Stimulated activated CD4-positive, alpha-beta T cell treated with anti-CD3 and anti-CD28 coated beads, TNF-alpha, amount 100 ng/mL, for 1 hour (primary cell): ENCODE results near the gene HUS1B.
"Not testable (repeated sequence)": the region's sequence is repeated elsewhere in the genome, so short reads cannot be mapped to it uniquely, and the experiment has no call there.

Experiments used
- DNase-seq, 3 donors: peaks; one replicate each; pipeline ENCODE4 v3.0.0-alpha.2; 2020; ENCODE audit warnings: low read depth in 3 of 3, low spot score in 1 of 3

Gene HUS1B

DNA sequence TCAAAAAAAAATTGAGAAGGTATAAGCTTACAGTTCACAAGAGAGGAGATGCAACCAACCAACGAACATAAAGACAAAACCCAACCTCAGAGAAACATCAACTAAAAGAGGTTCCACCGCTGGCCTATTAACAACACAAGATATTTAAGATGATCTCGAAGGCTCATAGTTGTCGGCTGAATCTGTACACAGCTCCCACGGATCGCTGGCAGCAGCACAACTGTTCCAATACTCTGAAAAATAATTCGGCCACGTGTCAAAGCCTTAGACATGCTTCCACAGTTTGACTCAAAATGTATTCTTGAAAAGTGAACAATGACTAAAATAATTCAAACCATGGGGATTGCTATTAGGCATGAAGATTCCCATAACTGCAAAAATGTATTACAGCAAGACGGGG lies 22.4 kb upstream of the HUS1B start:
- DNase-seq = no peak

GRCh38 chr6:678520-678919 lies 21.6 kb upstream of the HUS1B start:
- no peak for DNase-seq

DNA sequence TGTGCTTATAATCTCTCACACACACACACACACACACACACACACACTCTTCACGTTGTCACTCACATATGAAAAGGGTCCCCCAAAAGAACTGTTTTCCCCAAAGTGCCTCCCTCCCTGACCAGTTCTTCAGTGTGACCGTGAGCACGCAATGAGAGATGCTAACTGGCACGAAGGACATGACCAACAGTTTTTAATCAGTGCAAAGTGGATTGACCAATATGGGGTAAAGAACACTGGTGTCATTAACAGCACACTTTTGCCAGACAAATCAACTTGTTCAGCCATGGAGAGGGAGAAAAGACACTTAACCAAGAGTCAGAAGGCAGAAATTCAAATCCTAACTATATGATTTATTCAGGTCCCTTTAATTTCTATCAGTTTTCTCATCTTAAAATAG lies 21.0 kb upstream of the HUS1B start:
- DNase-seq = no peak

DNA sequence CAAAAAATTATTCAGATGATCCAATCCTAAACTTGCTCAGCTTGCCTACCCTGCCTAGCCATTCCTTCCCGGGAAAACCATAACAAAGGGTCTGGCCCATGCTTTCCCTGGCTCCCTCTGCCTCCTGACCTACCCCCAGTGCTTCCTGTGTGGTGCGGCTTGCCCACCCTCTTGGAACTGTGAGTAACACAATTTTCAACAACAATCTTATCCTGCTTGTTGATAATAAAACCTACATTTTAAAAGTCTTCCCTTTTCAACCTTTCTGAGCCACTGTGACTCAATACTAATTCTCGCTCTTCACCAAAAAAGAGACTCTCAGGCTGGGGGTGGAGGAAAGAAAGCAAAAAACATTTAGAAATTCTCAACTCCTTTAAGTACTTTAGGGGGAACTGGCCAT lies 18.1 kb upstream of the HUS1B start:
- no peak for DNase-seq

DNA sequence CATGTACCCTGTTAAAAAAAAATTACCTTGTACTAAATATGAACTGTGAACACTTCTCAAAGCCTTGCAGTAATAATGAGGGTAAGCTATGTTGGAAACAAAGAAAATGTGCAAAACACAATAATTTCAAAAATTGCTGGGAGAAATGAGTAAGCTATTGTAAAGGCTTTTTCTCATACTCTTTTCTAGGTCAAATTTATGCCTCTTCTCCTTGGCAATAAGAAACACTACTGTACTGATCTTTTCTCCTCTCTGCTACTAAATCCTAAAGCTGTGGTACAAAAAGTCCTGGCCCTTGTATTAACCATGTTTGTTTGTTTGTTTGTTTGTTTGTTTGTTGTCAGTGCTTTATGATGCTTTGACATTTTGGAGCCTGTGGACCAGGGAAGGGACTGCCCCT lies 17.5 kb upstream of the HUS1B start:
- DNase-seq = no peak

- DNase-seq = no peak
Observed at GRCh38 chr6:667253-667927, 10.5 kb upstream of the HUS1B start.

DNA sequence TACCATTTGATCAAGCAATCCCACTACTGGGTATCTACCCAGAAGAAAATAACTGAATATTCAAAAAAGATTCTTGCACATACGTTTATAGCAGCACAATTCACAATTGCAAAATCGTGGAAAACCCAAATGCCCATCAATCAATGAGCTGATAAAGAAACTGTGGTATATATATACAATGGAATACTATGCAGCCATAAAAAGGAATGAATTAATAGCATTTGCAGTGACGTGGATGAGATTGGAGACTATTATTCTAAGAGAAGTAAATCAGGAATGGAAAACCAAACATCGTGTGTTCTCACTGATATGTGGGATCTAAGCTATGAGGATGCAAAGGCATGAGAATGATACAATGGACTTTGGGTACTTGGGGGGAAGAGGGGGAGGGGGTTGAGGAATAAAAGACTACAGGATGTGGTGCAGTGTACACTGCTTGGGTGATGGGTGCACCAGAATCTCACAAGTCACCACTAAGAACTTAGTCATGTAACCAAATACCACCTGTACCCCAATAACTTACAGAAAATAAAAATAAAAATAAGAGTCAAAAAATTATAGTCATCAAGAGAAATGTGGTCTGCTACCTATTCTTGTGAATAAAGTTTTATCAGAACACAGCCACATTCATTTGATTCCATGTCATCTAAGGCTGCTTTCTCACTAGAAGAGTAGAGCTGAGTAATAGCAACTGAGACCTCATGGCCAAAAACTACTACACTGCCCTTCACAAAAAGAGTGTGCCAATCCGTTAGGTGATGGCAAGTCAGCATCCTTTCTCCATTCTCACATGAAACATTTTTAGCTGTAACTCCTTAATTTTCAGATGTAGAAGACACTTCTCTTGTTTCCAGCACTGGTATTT lies 8.7 kb upstream of the HUS1B start:
- no peak for DNase-seq

DNA sequence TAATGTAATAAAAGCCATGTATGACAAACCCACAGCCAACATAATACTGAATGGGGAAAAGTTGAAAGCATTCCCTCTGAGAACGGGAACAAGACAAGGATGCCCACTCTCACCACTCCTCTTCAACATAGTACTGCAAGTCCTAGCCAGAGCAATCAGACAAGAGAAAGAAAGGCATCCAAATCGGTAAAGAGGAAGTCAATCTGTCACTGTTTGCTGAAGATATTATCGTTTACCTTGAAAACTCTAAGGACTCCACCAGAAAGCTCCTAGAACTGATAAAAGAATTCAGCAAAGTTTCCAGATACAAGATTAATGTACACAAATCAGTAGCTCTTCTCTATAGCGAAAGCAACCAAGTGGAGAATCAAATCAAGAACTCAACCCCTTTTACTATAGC lies 6.9 kb upstream of the HUS1B start:
- DNase-seq = not testable (repeated sequence)

DNA sequence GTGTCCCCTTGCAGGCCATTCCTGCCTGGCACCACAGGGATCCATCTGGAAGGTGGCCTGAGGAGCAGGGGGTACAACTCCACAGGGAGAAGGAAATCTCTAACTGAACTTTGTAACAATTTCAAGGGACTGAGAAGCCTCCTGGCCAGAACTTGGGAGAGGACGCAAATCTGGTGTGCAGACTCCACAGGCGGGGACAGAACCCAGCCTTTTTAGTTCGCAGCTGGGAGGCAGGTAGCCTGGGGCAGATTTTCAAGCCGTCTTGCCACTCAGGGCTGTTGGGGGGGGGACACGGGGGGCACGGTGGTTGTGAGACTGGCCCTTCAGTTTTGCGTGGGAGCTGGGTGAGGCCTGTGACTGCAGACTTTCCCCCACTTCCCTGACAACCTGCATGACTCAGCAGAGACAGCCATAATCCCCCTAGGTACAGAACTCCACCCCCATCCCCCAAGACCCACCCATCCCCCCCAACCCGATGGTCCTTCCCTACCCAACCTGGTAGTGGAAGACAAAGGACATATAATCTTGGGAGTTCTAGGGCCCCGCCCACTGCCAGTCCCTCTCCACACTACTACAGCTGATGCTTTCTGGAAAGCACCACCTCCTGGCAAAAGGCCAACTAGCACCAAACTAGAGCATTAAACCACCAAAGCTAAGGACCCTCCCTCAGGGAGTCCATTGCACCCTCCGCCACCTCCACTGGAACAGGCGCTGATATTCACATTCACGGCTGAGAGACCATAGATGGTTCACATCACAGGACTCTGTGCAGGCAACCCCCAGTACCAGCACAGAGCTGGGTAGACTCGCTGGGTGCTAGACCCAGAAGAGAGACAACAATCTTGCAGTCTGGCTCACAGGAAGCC lies 3.0 kb upstream of the HUS1B start:
- no peak for DNase-seq

DNA sequence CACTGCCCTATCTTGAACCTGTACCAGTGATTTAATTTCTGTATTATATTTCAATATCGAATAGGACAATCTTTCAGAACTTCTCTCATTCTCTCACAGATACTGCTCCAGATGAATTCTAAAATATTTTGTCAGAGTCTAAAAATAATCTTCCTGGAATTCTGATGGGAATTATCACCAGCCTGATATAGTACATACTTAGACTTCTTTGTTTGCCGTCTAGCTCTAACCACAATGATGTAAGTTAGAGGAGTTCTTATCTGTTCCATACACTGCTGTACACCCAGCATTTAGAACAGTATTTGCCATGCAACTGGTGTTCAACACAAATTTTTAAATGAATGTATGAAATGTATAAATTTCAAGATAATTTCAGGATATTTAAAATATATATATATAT lies 1.3 kb upstream of the HUS1B start:
- no peak for DNase-seq

GRCh38 chr6:657743-658142 lies 843 bp upstream of the HUS1B start:
- no peak for DNase-seq

DNA sequence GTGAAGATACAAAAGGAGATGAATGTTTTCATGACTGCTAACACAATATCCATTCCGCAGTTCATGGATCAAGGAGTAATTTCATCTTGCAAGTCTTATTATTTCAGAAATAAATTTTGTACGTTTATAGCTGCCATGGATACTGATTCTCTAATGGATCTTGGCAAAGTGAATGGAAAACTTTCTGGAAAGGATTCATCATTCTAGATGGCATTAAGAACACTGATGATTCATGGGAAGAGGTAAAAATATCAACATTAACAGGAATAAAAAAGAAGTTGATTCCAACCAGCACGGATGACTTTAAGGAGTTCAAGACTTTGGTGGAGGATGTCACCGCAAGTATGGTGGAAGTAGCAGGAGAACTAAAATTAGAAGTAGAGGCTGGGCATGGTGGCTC lies 2.8 kb downstream of the HUS1B start:
- no peak for DNase-seq

DNA sequence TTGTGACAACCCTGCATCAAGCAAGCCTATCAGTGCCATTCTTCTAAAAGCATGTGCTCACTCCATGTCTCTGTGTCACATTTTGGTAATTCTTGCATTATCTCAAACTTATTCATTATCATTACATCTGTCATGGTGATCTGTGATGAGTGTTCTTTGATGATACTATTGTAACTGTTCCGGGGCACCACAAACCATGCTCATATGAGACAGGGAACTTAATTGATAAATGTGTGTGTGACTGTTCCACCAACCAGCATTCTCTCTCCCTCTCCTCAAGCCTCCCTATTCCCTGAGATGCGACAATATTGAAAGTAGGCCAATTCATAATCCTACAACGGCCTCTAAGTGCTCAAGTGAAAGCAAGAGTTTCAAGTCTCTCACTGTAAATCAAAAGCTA lies 4.0 kb downstream of the HUS1B start:
- DNase-seq = no peak

- DNase-seq = no peak
Observed at GRCh38 chr6:650098-650497, 6.8 kb downstream of the HUS1B start.

DNA sequence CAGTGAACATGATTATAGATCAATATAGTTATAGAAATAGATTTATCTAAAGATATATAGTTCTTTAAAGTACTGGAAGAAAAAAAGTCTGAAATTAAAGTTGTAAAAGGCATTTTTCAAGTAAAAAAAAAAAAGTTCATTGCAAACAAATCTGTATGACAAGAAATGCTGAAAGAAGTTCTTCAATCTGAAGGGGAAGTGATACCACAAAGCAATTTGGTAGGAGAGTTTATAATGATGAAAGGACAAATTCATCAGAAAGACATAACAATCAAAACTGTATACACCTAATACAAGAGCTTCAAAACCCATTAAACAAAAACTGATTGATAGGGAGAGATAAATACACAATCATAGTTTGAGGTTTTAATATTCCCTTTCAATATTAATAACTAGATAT lies 14.1 kb downstream of the HUS1B start:
- DNase-seq = no peak

GRCh38 chr6:641225-641985 lies 15.5 kb downstream of the HUS1B start:
- DNase-seq = no peak

DNA sequence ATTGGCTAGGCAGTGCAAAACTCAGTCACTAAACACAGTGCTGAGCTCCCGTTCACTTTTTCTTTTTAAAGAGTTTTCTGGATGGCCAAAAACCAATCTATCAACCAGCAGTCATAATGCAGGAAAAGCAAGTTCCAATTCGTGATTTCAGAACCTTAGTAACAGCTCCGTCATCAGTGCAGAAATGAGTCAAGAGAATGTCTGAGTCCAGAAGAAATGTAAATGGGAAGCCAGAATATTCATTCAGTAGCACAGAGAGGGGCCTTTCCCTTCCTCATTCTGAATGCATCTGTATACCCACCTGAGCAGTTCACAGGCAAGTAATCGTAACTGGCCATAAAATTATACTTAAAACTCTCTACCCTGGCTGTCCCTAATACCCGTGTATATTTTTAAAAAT lies 20.4 kb downstream of the HUS1B start:
- no peak for DNase-seq

GRCh38 chr6:635233-635632 lies 21.7 kb downstream of the HUS1B start:
- no peak for DNase-seq

GRCh38 chr6:633611-634010 lies 23.3 kb downstream of the HUS1B start:
- DNase-seq = no peak

DNA sequence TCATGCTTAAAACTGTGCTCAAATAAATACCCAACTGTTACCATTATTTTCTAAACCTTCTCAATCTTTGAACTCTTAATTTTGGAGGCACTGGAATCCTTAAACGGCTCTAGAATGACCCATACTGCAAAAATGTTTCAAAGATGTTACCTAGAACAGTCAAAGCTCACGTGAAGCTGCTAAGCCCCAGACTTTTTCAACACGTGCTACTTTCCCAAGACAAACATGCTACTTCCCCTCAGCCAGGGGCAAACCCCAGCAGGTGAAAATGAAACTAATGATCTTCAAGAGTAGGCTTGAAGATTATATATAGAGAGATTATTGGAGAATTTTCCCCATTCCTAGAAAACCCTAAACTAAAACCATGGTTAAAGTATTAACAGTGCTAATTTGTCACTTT lies 28.1 kb downstream of the HUS1B start:
- no peak for DNase-seq

GRCh38 chr6:626236-626635 lies 30.7 kb downstream of the HUS1B start:
- DNase-seq = no peak
